M059J (cell line): ENCODE measurements around the gene FOXF2. TPM values are rescaled to one million over a fixed set of nuclear protein-coding genes. Genes with fewer than 3 reads are reported as not detected.

Experiments used
- DNase-seq: peaks from one replicate; pipeline ENCODE4 v3.0.0-alpha.2; 2012; ENCODE audit warnings: low read depth
- total RNA-seq: library from RNA; depleted of rRNA; stranded (reverse); fragments of >200 nt; shearing (Covaris generic); gene quantifications from 2 replicates; pipeline ENCODE4 v1.2.3, GENCODE V29; 2014

FOXF2 gene
- total RNA-seq, 1 experiment from 2014 or later: 2.7 TPM

- no peak for DNase-seq
Observed at GRCh38 chr6:1390946-1391799, 1.8 kb downstream of the FOXF2 start.

- no peak for DNase-seq
Observed at GRCh38 chr6:1391800-1392309, 2.5 kb downstream of the FOXF2 start.

GRCh38 chr6:1392813-1393640 lies 3.7 kb downstream of the FOXF2 start:
- DNase-seq: no peak

- DNase-seq: no peak
Observed at GRCh38 chr6:1393641-1394283, 4.4 kb downstream of the FOXF2 start.

- DNase-seq: no peak
Observed at GRCh38 chr6:1394514-1395463, 5.4 kb downstream of the FOXF2 start.

- DNase-seq: no peak
Observed at GRCh38 chr6:1395506-1395905, 6.1 kb downstream of the FOXF2 start.

GRCh38 chr6:1395941-1396908 lies 6.8 kb downstream of the FOXF2 start:
- DNase-seq: no peak

GRCh38 chr6:1396952-1397868 lies 7.8 kb downstream of the FOXF2 start:
- peak; percentile 85 for DNase-seq

GRCh38 chr6:1399085-1399780 lies 9.9 kb downstream of the FOXF2 start:
- no peak for DNase-seq

GRCh38 chr6:1400126-1400850 lies 10.9 kb downstream of the FOXF2 start:
- DNase-seq: no peak

GRCh38 chr6:1402369-1402768 lies 13.0 kb downstream of the FOXF2 start:
- DNase-seq: no peak

- no peak for DNase-seq
Observed at GRCh38 chr6:1402868-1403267, 13.5 kb downstream of the FOXF2 start.

GRCh38 chr6:1403851-1404712 lies 14.7 kb downstream of the FOXF2 start:
- DNase-seq: peak; percentile 70

- no peak for DNase-seq
Observed at GRCh38 chr6:1404713-1405098, 15.3 kb downstream of the FOXF2 start.

GRCh38 chr6:1405221-1405620 lies 15.8 kb downstream of the FOXF2 start:
- no peak for DNase-seq

GRCh38 chr6:1406306-1407072 lies 17.1 kb downstream of the FOXF2 start:
- peak; percentile 70 for DNase-seq
